H9 (cell line): ENCODE data around the gene PISD. TPM values are rescaled to one million over a fixed set of nuclear protein-coding genes. Genes with fewer than 3 reads are reported as not detected.

Experiments
- DNase-seq: peaks from one replicate; pipeline ENCODE4 v3.0.0-alpha.2; 2017
- H2AFZ ChIP-seq: one replicate; pipeline ENCODE4 v1.6.1; 2013; ENCODE audit warnings: mild to moderate bottlenecking, low read length, control low read depth, moderate library complexity
- H2AK5ac ChIP-seq: 2 replicates; pipeline ENCODE4 v1.6.1; 2013; ENCODE audit warnings: low read length, control low read depth, mixed read lengths; ENCODE audit not compliant: insufficient read length
- H2BK120ac ChIP-seq: one replicate; pipeline ENCODE4 v1.6.1; 2013; ENCODE audit warnings: low read depth, mild to moderate bottlenecking, low read length, control low read depth, inconsistent platforms; ENCODE audit not compliant: poor library complexity, severe bottlenecking
- H2BK12ac ChIP-seq: 2 replicates; pipeline ENCODE4 v1.6.1; 2013; ENCODE audit warnings: low read length, control low read depth, mixed read lengths, low read depth; ENCODE audit not compliant: insufficient read length
- H2BK15ac ChIP-seq: 2 replicates; pipeline ENCODE4 v1.6.1; 2013; ENCODE audit warnings: low read depth, low read length, control low read depth
- H2BK20ac ChIP-seq: one replicate; pipeline ENCODE4 v1.6.1; 2013; ENCODE audit warnings: low read depth, mild to moderate bottlenecking, low read length, control low read depth, inconsistent platforms; ENCODE audit not compliant: poor library complexity, severe bottlenecking
- H2BK5ac ChIP-seq: 2 replicates; pipeline ENCODE4 v1.6.1; 2013; ENCODE audit warnings: low read length, control low read depth, mixed read lengths; ENCODE audit not compliant: insufficient read length
- H3K14ac ChIP-seq: 2 replicates; pipeline ENCODE4 v1.6.1; 2013; ENCODE audit warnings: low read length, control low read depth; ENCODE audit not compliant: insufficient read depth
- H3K18ac ChIP-seq: 2 replicates; pipeline ENCODE4 v1.6.1; 2013; ENCODE audit warnings: low read depth, mild to moderate bottlenecking, mixed read lengths, low read length, control low read depth; ENCODE audit not compliant: insufficient read length
- H3K23ac ChIP-seq: 2 replicates; pipeline ENCODE4 v1.6.1; 2013; ENCODE audit warnings: low read length, control low read depth, mixed read lengths, low read depth; ENCODE audit not compliant: insufficient read length
- H3K23me2 ChIP-seq: 2 replicates; pipeline ENCODE4 v1.6.1; 2013; ENCODE audit warnings: low read depth, mild to moderate bottlenecking, mixed read lengths, low read length, control low read depth; ENCODE audit not compliant: insufficient read length, poor library complexity, severe bottlenecking
- H3K27ac ChIP-seq: 2 replicates; pipeline ENCODE4 v1.5.1; 2013; ENCODE audit warnings: low read length, control low read depth, mixed read lengths, low read depth; ENCODE audit not compliant: insufficient read length
- H3K27me3 ChIP-seq: 2 replicates; pipeline ENCODE4 v1.6.1; 2013; ENCODE audit warnings: low read length, control low read depth, inconsistent platforms; ENCODE audit not compliant: insufficient read depth
- H3K4ac ChIP-seq: 2 replicates; pipeline ENCODE4 v1.6.1; 2013; ENCODE audit warnings: low read depth, mild to moderate bottlenecking, control low read depth, inconsistent platforms, low read length, moderate library complexity
- H3K4me1 ChIP-seq: 2 replicates; pipeline ENCODE4 v1.6.1; 2013; ENCODE audit warnings: low read length, control low read depth, inconsistent platforms; ENCODE audit not compliant: insufficient read depth
- H3K4me2 ChIP-seq: 2 replicates; pipeline ENCODE4 v1.6.1; 2013; ENCODE audit warnings: low read length, control low read depth, mixed read lengths; ENCODE audit not compliant: insufficient read length, insufficient read depth
- H3K56ac ChIP-seq: 2 replicates; pipeline ENCODE4 v1.6.1; 2013; ENCODE audit warnings: low read depth, mild to moderate bottlenecking, mixed read lengths, low read length, control low read depth; ENCODE audit not compliant: insufficient read length
- H3K79me1 ChIP-seq: 2 replicates; pipeline ENCODE4 v1.6.1; 2013; ENCODE audit warnings: low read depth, mild to moderate bottlenecking, moderate library complexity, low read length, control low read depth, inconsistent platforms; ENCODE audit not compliant: insufficient read depth, poor library complexity, severe bottlenecking
- H3K79me2 ChIP-seq: 2 replicates; pipeline ENCODE4 v1.6.1; 2013; ENCODE audit warnings: low read length, control low read depth, inconsistent platforms; ENCODE audit not compliant: insufficient read depth
- H3K9ac ChIP-seq: 2 replicates; pipeline ENCODE4 v1.6.1; 2013; ENCODE audit warnings: low read length, control low read depth, mixed read lengths; ENCODE audit not compliant: insufficient read length; ENCODE audit errors: extremely low read depth
- H3K9me3 ChIP-seq: one replicate; pipeline ENCODE4 v1.6.1; 2013; ENCODE audit warnings: low read depth, low read length, inconsistent platforms; ENCODE audit not compliant: control insufficient read depth
- H3T11ph ChIP-seq: one replicate; pipeline ENCODE4 v1.6.1; 2013; ENCODE audit warnings: mild to moderate bottlenecking, low read length, control low read depth, inconsistent platforms
- H4K20me1 ChIP-seq: one replicate; pipeline ENCODE4 v1.6.1; 2013; ENCODE audit not compliant: control insufficient read depth, insufficient read length, insufficient read depth
- H4K5ac ChIP-seq: 2 replicates; pipeline ENCODE4 v1.6.1; 2013; ENCODE audit warnings: low read depth, mild to moderate bottlenecking, mixed read lengths, low read length, control low read depth; ENCODE audit not compliant: insufficient read length
- H4K8ac ChIP-seq: replicated peaks from 2 replicates; pipeline ENCODE4 v1.6.1; 2013; ENCODE audit warnings: low read length, control low read depth, mixed read lengths, low read depth; ENCODE audit not compliant: insufficient read length
- H4K91ac ChIP-seq: 2 replicates; pipeline ENCODE4 v1.6.1; 2013; ENCODE audit warnings: low read depth, mild to moderate bottlenecking, moderate library complexity, mixed read lengths, low read length, control low read depth; ENCODE audit not compliant: insufficient read length
- H3K27ac Mint-ChIP-seq, 3 experiments: 2 replicates in 2 of 3; 3 replicates in 1 of 3; pipeline ENCODE4 v1.8.0; 2020 to 2021; ENCODE audit warnings: mixed read lengths in 3 of 3, mild to moderate bottlenecking in 1 of 3, moderate library complexity in 1 of 3
- H3K27me3 Mint-ChIP-seq: 2 replicates; pipeline ENCODE4 v1.8.0; 2021; ENCODE audit warnings: low read depth, mild to moderate bottlenecking, moderate library complexity, mixed read lengths
- H3K36me3 Mint-ChIP-seq, 3 experiments: 2 replicates in 2 of 3; 3 replicates in 1 of 3; pipeline ENCODE4 v1.8.0; 2020 to 2021; ENCODE audit warnings: low read depth in 3 of 3, mixed read lengths in 3 of 3; ENCODE audit not compliant: insufficient read depth in 1 of 3
- H3K4me1 Mint-ChIP-seq, 2 experiments: 2 replicates each; pipeline ENCODE4 v1.8.0; 2020; ENCODE audit warnings: mixed read lengths in 2 of 2
- H3K4me3 Mint-ChIP-seq, 2 experiments: 2 replicates in 1 of 2; 3 replicates in 1 of 2; pipeline ENCODE4 v1.8.0; 2020 to 2021; ENCODE audit warnings: mild to moderate bottlenecking in 2 of 2, mixed read lengths in 2 of 2, moderate library complexity in 1 of 2
- H3K9me3 Mint-ChIP-seq, 2 experiments: 2 replicates in 1 of 2; 3 replicates in 1 of 2; pipeline ENCODE4 v1.8.0; 2020; ENCODE audit warnings: mild to moderate bottlenecking in 2 of 2, mixed read lengths in 2 of 2, moderate library complexity in 1 of 2
- CTCF ChIP-seq: fragments of 200-600 bp; sonication (generic); conservative IDR thresholded peaks from 3 replicates; pipeline ENCODE4 v1.8.0; 2021; ENCODE audit warnings: antibody characterized with exemption, mild to moderate bottlenecking
- WGBS: extraction: QIAGEN DNeasy Blood & Tissue Kit; methylation state at CpG from one replicate; pipeline ENCODE4 v1.1.7; 2013; ENCODE audit warnings: missing lambda C conversion rate, low lambda C conversion rate, mixed read lengths; ENCODE audit not compliant: insufficient read length; ENCODE audit errors: extremely low coverage; 5-methylcytosine and 5-hydroxymethylcytosine counted together
- total RNA-seq: library from RNA; stranded (reverse); gene quantifications from 2 replicates; pipeline ENCODE4 v1.2.1, GENCODE V29; 2021

Gene PISD
- total RNA-seq, 1 experiment from 2014 or later, result 62.0 TPM

- no peak overlapping the region for H2AFZ ChIP-seq
- peaks cover under 1% of the 10 kb centered on the region; the same call in 1 of the 2 replicates for H3K4me1 ChIP-seq
- no peak overlapping the region for H2BK15ac ChIP-seq
- H3K9me3 ChIP-seq, result no peaks in the 10 kb centered on the region
- H3K4me2 ChIP-seq, result no peak overlapping the region
- H3K27me3 ChIP-seq, result no peaks in the 10 kb centered on the region
- H3K23ac ChIP-seq, result no peak overlapping the region
- H4K8ac ChIP-seq, result no peak overlapping the region
- H3K27ac ChIP-seq, result no peak overlapping the region
- Mint-ChIP-seq H3K36me3 (peaks cover 4 to 18% (median 15%) of the 10 kb centered on the region in 3 experiments; a peak in 5 of 7 replicates), H3K27me3 (no peaks in the 10 kb centered on the region), H3K4me1 (peaks cover 7 to 12% of the 10 kb centered on the region in 2 experiments), H3K9me3 (no peaks in the 10 kb centered on the region), H3K4me3 (no peak overlapping the region), H3K27ac (no peak overlapping the region)
- no peaks in the 10 kb centered on the region for H4K20me1 ChIP-seq
- H3K14ac ChIP-seq, result no peak overlapping the region
- no peak overlapping the region for H2AK5ac ChIP-seq
- H3K18ac ChIP-seq, result no peak overlapping the region
- H3T11ph ChIP-seq, result no peak overlapping the region
- H3K56ac ChIP-seq, result no peak overlapping the region
- no peak overlapping the region for H3K4ac ChIP-seq
- H3K79me1 ChIP-seq, result peaks cover 2% of the 10 kb centered on the region
- DNase-seq, result no peak
- H3K79me2 ChIP-seq, result peaks cover 5% of the 10 kb centered on the region; the same call in 1 of the 2 replicates
- no peak overlapping the region for H2BK20ac ChIP-seq
- no peak overlapping the region for H2BK12ac ChIP-seq
- no peak overlapping the region for H4K91ac ChIP-seq
- H3K9ac ChIP-seq, result no peak overlapping the region
- no peak overlapping the region for H2BK120ac ChIP-seq
- H2BK5ac ChIP-seq, result no peak overlapping the region
- no peak overlapping the region for H4K5ac ChIP-seq
- no peaks in the 10 kb centered on the region for H3K23me2 ChIP-seq
- WGBS, result no CpG with 5 or more reads among the region's 9 CpGs
- no peak for TF ChIP-seq CTCF
Measured at GRCh38 chr22:31652911-31653684, 8.9 kb downstream of the PISD start.
